ENCODE results near the gene MAML2. TPM values are rescaled to one million over a fixed set of nuclear protein-coding genes. Genes with fewer than 3 reads are reported as not detected.

The MAML2 gene
- total RNA-seq, 2 experiments from 2014 or later = 19.2 to 19.3 TPM

- Mint-ChIP-seq H3K27ac (peak overlapping the region; percentile 88), H3K9me3 (no peaks in the 10 kb centered on the region), H3K27me3 (no peaks in the 10 kb centered on the region), H3K4me3 (peak overlapping the region; percentile 97), H3K4me1 (peaks cover 58% of the 10 kb centered on the region), H3K36me3 (ENCODE audit: low read depth) (peaks cover 45% of the 10 kb centered on the region)
- ChIA-PET POLR2A (interaction anchor here (0.7 to 7.4 kb wide), 14 partner anchors 24 to 1270 kb away, joined by 3 to 92 read pairs (median 4); partner anchors contain the start of genes CCDC82, CEP57, FAM76B and JRKL), CTCF (interaction anchor here (0.6 to 8.3 kb wide), 10 partner anchors 15 to 548 kb away, joined by 3 to 146 read pairs (median 4); partner anchors contain the start of genes CCDC82, CEP57 and JRKL)
- DNase-seq = peak; percentile 52
Observed at GRCh38 chr11:96337541-96338431, 5.2 kb downstream of the MAML2 start.

- no peak overlapping the region for H3K27ac Mint-ChIP-seq
- no peaks in the 10 kb centered on the region for H3K9me3 Mint-ChIP-seq
- DNase-seq = no peak
- H3K4me1 Mint-ChIP-seq = peaks cover 72% of the 10 kb centered on the region
- ChIA-PET POLR2A (interaction anchor here (0.7 to 7.0 kb wide), 6 partner anchors 9 to 121 kb away, joined by 3 to 46 read pairs (median 4); partner anchors contain the start of genes CCDC82 and JRKL), CTCF (interaction anchor here (1.3 to 1.4 kb wide), 3 partner anchors 8 to 280 kb away, joined by 3 to 10 read pairs (median 3); partner anchors contain the start of gene MAML2)
- H3K4me3 Mint-ChIP-seq = no peak overlapping the region
- H3K36me3 Mint-ChIP-seq (ENCODE audit: low read depth) = peaks cover 43% of the 10 kb centered on the region
- no peaks in the 10 kb centered on the region for H3K27me3 Mint-ChIP-seq
Observed at GRCh38 chr11:96335388-96335787, 7.6 kb downstream of the MAML2 start.

- Mint-ChIP-seq H3K36me3 (ENCODE audit: low read depth) (peaks cover 41% of the 10 kb centered on the region), H3K27me3 (no peaks in the 10 kb centered on the region), H3K27ac (no peak overlapping the region), H3K4me1 (peaks cover 77% of the 10 kb centered on the region), H3K4me3 (no peak overlapping the region), H3K9me3 (no peaks in the 10 kb centered on the region)
- POLR2A ChIA-PET = interaction anchor here (7.0 kb wide), 1 partner anchor 55 kb away, joined by 46 read pairs; the partner anchor contains the start of genes CCDC82 and JRKL
- no peak for DNase-seq
- CTCF ChIA-PET = interaction anchor here (0.6 to 1.3 kb wide), 2 partner anchors 9 to 135 kb away, joined by 3 to 10 read pairs; partner anchors contain the start of gene MAML2
Observed at GRCh38 chr11:96334219-96334618, 8.8 kb downstream of the MAML2 start.

GRCh38 chr11:96333191-96333719 is 9.7 kb downstream of the MAML2 start:
- POLR2A ChIA-PET = interaction anchor here (1.0 to 4.1 kb wide), 3 partner anchors 9 to 19 kb away, joined by 3 to 38 read pairs (median 4); partner anchors contain the start of gene MAML2
- no peak for DNase-seq
- CTCF ChIA-PET = interaction anchor here (0.5 to 4.1 kb wide), 2 partner anchors 9 to 91 kb away, joined by 3 to 33 read pairs; partner anchors contain the start of gene MAML2
- Mint-ChIP-seq H3K27ac (no peak overlapping the region), H3K36me3 (ENCODE audit: low read depth) (peaks cover 47% of the 10 kb centered on the region), H3K9me3 (no peaks in the 10 kb centered on the region), H3K4me3 (no peak overlapping the region), H3K27me3 (no peaks in the 10 kb centered on the region), H3K4me1 (peaks cover 76% of the 10 kb centered on the region)

GRCh38 chr11:96332126-96332771 is 10.7 kb downstream of the MAML2 start:
- Mint-ChIP-seq H3K9me3 (no peaks in the 10 kb centered on the region), H3K27ac (peak overlapping the region; percentile 40), H3K36me3 (ENCODE audit: low read depth) (peaks cover 42% of the 10 kb centered on the region), H3K4me1 (peaks cover 67% of the 10 kb centered on the region), H3K4me3 (no peak overlapping the region), H3K27me3 (no peaks in the 10 kb centered on the region)
- DNase-seq = no peak
- CTCF ChIA-PET = interaction anchor here (1.4 to 4.1 kb wide), 2 partner anchors 10 to 276 kb away, joined by 3 to 33 read pairs; partner anchors contain the start of gene MAML2
- POLR2A ChIA-PET = interaction anchor here (0.8 to 4.1 kb wide), 5 partner anchors 10 to 37 kb away, joined by 3 to 38 read pairs (median 3); partner anchors contain the start of gene MAML2

- ChIA-PET CTCF (interaction anchor here (1.4 to 4.1 kb wide), 2 partner anchors 11 to 276 kb away, joined by 3 to 33 read pairs; partner anchors contain the start of gene MAML2), POLR2A (interaction anchor here (0.6 to 4.1 kb wide), 5 partner anchors 10 to 90 kb away, joined by 3 to 38 read pairs (median 3); partner anchors contain the start of gene MAML2)
- H3K36me3 Mint-ChIP-seq (ENCODE audit: low read depth) = peaks cover 45% of the 10 kb centered on the region
- DNase-seq = no peak
- H3K4me1 Mint-ChIP-seq = peaks cover 63% of the 10 kb centered on the region
- no peak overlapping the region for H3K4me3 Mint-ChIP-seq
- no peaks in the 10 kb centered on the region for H3K9me3 Mint-ChIP-seq
- no peaks in the 10 kb centered on the region for H3K27me3 Mint-ChIP-seq
- peak overlapping the region; percentile 40 for H3K27ac Mint-ChIP-seq
Observed at GRCh38 chr11:96331699-96332116, 11.3 kb downstream of the MAML2 start.

GRCh38 chr11:96330511-96330859 is 12.5 kb downstream of the MAML2 start:
- peaks cover 58% of the 10 kb centered on the region for H3K4me1 Mint-ChIP-seq
- H3K9me3 Mint-ChIP-seq = no peaks in the 10 kb centered on the region
- POLR2A ChIA-PET = interaction anchor here (0.8 to 4.1 kb wide), 4 partner anchors 11 to 142 kb away, joined by 3 to 38 read pairs (median 4); partner anchors contain the start of gene MAML2
- DNase-seq = no peak
- no peaks in the 10 kb centered on the region for H3K27me3 Mint-ChIP-seq
- H3K27ac Mint-ChIP-seq = peak overlapping the region; percentile 42
- CTCF ChIA-PET = interaction anchor here (4.1 kb wide), 1 partner anchor 12 kb away, joined by 33 read pairs; the partner anchor contains the start of gene MAML2
- no peak overlapping the region for H3K4me3 Mint-ChIP-seq
- H3K36me3 Mint-ChIP-seq (ENCODE audit: low read depth) = peaks cover 39% of the 10 kb centered on the region

- no peaks in the 10 kb centered on the region for H3K27me3 Mint-ChIP-seq
- H3K36me3 Mint-ChIP-seq (ENCODE audit: low read depth) = peaks cover 36% of the 10 kb centered on the region
- CTCF ChIA-PET = interaction anchor here (4.1 kb wide), 1 partner anchor 12 kb away, joined by 33 read pairs; the partner anchor contains the start of gene MAML2
- H3K4me1 Mint-ChIP-seq = peaks cover 56% of the 10 kb centered on the region
- POLR2A ChIA-PET = interaction anchor here (0.8 to 4.1 kb wide), 4 partner anchors 11 to 141 kb away, joined by 3 to 38 read pairs (median 4); partner anchors contain the start of gene MAML2
- H3K27ac Mint-ChIP-seq = peak overlapping the region; percentile 74
- no peaks in the 10 kb centered on the region for H3K9me3 Mint-ChIP-seq
- DNase-seq = no peak
- H3K4me3 Mint-ChIP-seq = no peak overlapping the region
Observed at GRCh38 chr11:96329855-96330510, 13.0 kb downstream of the MAML2 start.

GRCh38 chr11:96329419-96329818 is 13.6 kb downstream of the MAML2 start:
- peak overlapping the region; percentile 74 for H3K27ac Mint-ChIP-seq
- H3K27me3 Mint-ChIP-seq = no peaks in the 10 kb centered on the region
- POLR2A ChIA-PET = interaction anchor here (4.1 kb wide), 1 partner anchor 12 kb away, joined by 38 read pairs; the partner anchor contains the start of gene MAML2
- H3K4me1 Mint-ChIP-seq = peaks cover 51% of the 10 kb centered on the region
- CTCF ChIA-PET = interaction anchor here (4.1 kb wide), 1 partner anchor 13 kb away, joined by 33 read pairs; the partner anchor contains the start of gene MAML2
- H3K4me3 Mint-ChIP-seq = peak overlapping the region; percentile 37
- no peaks in the 10 kb centered on the region for H3K9me3 Mint-ChIP-seq
- no peak for DNase-seq
- peaks cover 31% of the 10 kb centered on the region for H3K36me3 Mint-ChIP-seq (ENCODE audit: low read depth)

- Mint-ChIP-seq H3K36me3 (ENCODE audit: low read depth) (peaks cover 36% of the 10 kb centered on the region), H3K27me3 (no peaks in the 10 kb centered on the region), H3K9me3 (no peaks in the 10 kb centered on the region), H3K4me1 (peaks cover 45% of the 10 kb centered on the region), H3K27ac (no peak overlapping the region), H3K4me3 (no peak overlapping the region)
- DNase-seq = no peak
- CTCF ChIA-PET = interaction anchor here (0.7 to 2.8 kb wide), 2 partner anchors 11 to 14 kb away, joined by 3 to 11 read pairs; partner anchors contain the start of gene MAML2
- POLR2A ChIA-PET = interaction anchor here (0.6 to 1.4 kb wide), 4 partner anchors 9 to 62 kb away, joined by 4 to 6 read pairs (median 4); no protein-coding TSS in a partner anchor
Observed at GRCh38 chr11:96328395-96329010, 14.5 kb downstream of the MAML2 start.

GRCh38 chr11:96326959-96327358 is 16.0 kb downstream of the MAML2 start:
- Mint-ChIP-seq H3K4me1 (peaks cover 31% of the 10 kb centered on the region), H3K4me3 (no peak overlapping the region), H3K27ac (no peak overlapping the region), H3K9me3 (no peaks in the 10 kb centered on the region), H3K27me3 (no peaks in the 10 kb centered on the region), H3K36me3 (ENCODE audit: low read depth) (peaks cover 41% of the 10 kb centered on the region)
- ChIA-PET POLR2A (interaction anchor here (1.5 kb wide), 1 partner anchor 8 kb away, joined by 3 read pairs; no protein-coding TSS in a partner anchor), CTCF (interaction anchor here (2.8 kb wide), 1 partner anchor 16 kb away, joined by 11 read pairs; the partner anchor contains the start of gene MAML2)
- DNase-seq = no peak

Data from activated CD4-positive, alpha-beta memory T cell treated with anti-CD3 and anti-CD28 coated beads, Interleukin-2, amount 10 ng/mL, durations not matched to agents 7 days and 5 days (primary cell).